NCI-H1105 (cell line): ENCODE data around the gene SIRT7.

Experiments used
- DNase-seq: peaks from one replicate; lab custom pipeline; 2025; lab: John Stamatoyannopoulos, UW

Gene SIRT7

DNA sequence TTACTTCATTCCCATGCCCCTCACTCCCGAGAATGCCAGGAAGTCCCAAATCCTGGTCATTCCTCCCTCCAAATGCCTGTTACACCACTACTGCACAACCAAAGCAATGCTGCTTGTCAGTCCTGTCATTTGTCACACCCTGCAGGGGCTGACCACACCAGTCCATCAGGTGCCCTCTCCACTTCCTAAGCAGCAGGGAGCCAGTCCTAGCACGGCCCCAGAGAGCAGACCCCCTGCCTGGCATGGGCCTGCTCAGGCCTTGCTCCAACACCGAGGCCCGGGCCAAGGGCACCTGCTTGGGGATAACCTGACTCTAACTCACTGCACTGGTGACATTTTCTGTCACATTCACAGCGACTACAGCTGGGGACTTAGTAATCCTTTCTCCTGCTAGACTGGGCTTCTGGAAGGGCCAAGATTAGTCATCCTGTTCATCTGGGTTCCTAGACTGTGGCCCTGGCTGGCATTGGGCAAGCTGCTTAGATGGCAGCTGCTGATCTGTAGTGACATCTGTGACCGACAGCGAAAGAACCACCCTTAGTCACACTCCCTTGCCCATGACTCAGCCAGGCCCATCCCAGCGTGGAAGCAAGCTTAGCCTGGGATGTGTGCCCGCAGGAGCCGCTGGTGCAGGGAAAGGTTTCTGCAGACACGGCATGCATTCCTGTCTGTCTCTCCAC, 32.0 kb downstream of the SIRT7 start:
- DNase-seq, result no peak

DNA sequence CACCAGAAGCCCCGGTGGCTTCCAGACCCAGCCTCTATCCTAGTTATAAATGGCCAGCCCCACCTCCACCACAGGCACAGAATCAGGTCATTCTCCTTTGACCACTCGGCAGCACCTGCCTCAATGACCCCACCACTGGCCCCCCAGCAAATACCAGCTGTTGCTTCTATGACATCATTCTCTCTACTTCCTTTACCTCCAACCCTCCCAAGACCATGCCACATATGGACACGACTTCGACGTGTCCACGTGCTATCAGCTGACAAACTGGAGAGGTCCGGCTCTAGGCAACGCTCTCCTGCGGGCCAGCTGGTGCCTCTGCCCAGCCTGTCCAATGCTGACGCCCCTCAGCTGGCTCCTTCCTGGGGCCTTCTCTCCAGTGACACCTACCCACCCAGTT, 32.5 kb downstream of the SIRT7 start:
- no peak for DNase-seq

DNA sequence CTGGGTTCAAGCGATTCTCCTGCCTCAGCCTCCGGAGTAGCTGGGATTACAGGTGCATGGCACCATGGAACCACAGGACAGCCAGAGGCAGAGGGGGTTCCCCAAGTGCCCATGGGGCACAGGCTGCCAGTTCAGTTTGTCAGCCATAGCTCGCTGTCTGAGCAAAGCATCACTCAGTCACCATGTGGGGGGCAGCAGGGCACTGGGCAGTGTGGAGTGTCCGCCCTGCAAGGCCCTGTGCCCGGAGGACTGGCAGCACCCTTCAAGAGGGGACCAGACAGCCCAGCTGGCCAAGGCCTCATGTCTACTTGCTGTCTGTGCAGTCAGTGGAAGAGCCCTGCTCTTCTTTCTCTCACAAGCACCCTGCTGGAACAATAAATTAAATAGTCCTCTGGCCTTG, 33.0 kb downstream of the SIRT7 start:
- no peak for DNase-seq

DNA sequence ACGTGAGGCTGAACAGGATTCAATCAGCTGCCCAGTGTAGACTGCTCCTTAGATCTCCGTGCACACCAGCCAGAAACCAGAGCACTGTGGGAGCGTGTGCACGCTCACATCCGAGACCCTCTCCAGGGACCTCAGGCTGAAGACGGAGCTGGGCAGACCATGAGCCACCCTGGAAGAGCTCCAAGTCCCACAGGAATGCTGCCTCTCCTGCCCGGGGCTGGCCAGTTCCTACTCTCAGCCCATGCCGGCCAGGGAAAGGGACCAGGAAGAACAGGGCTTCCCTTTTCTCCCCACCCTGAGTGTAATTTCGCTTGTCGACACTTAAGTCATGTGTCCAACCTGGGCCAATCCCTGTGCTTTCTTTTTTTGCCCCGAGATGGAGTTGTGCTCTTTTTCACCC, 33.5 kb downstream of the SIRT7 start:
- no peak for DNase-seq

DNA sequence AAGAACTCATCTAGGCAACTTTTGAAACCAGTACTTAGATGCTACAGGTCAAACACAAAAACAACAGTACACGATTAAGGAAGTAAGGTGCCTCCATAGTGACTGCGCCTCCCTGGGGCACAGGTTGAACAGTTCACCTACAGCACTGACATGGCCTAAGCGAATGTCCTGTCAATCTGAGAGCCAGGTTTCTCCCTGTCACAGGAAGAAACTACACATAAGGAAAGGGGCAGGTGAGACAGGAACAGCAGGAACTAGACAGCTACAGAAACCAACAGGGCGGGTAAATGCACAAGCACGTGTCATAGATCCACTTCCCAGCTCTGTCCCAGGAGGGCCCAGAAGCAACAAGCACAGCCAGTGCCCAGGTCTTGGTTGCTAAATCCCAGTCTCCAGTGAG, 38.9 kb downstream of the SIRT7 start:
- no peak for DNase-seq

DNA sequence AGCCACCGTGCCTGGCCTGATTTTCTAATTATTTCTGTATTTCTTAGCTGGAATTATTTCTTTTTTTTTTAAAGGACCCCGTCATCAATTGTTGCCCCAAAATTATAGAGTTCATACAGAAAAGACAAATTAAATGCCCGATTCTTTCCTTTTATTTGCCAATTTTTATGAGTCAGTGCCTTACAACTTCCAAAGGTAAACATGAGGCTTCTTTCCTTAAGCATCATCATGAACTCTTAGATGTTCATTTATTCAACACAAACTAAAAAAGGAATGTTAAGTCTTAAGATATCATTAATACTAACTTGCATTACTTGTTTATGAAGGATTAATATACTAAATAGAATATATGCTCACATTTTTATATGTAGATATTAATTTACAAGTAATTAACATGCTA, 39.7 kb downstream of the SIRT7 start:
- DNase-seq, result no peak

DNA sequence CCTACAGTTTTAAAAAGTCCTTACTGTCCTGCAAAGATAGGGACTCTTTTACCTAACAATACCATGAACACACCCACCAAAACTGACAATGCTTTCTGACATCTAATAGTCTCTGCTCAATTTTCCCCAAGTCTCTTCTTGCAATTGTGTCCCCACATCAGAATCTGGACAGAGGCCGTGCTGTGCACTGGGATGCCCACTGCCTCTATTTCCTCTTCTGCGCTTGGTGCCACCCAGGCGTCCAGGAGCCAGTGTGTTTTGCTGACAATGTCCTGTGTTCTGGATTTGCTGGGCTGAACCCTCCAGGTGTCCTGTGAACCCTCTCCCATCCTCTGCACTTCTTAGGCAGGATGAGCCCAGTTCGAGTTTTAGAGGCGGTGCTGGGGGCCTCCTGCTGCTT, 40.4 kb downstream of the SIRT7 start:
- no peak for DNase-seq

DNA sequence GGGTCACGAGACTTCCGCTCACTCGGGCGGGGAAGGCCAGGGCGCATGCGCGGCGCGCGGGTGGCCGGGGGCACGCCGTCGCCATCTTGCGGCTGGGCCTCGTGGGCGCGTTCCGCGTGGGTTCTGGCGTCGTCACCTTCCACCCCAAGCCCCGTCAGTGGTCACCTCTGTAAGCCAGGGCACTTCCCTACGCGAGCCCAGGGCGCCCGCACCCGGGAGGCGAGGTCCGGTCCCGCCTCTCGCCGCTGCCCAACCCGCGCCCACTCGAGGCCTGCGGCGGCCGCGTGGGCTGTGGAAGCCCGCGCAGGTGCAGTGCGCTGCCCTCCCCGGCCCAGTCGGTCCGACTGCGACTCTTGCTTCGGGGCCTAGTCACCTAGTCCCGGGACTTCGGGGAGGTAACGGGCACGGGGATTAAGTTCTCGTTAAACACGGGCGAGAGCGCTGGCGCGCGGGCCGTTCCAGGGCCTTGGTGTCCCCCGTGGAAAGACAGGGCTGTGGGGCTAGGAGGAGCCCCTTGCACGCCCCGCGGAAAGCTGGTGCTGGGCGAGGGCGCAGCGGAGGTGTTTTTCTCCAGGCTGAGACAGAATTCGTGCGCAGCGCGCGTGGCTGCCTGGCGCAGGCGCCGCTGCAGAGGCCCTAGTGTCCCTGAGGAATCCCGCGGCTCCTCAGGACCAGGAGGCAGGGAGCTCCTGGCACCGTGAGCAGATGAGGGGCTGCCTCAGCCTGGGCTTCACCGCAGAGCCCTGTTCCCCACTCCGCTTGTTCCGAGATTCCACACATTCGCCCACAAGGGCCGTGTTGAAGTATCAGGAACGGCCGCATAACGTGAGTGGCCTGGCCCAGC, 46.4 kb downstream of the SIRT7 start:
- no peak for DNase-seq

DNA sequence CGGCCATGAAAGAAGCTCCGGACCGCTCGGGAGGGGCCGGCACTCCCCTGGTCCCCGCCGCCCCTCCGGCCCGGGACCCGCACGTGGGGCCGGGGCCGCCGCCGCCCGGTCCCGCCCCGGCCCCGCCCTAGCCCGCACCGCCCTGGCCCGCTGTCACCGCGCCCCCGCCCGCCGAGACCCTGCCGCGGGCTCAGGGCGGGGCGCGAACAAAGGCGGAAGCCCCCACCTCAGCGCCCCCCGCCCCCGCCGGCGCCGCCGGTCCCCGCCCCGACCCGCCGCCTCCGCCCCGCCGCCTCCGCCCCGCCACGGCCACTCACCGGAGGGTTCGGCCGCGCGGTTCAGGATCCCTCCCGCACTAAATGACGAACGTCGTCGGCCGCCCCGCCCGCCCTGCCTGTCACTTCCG, 47.0 kb downstream of the SIRT7 start, which contains the start of gene ARHGDIA:
Gene ARHGDIA (minus strand): TSS at position 357 of the 406 bp plus-strand sequence. CDS start 1,407 bp downstream, outside the sequence.
- DNase-seq, result peak; percentile 74

DNA sequence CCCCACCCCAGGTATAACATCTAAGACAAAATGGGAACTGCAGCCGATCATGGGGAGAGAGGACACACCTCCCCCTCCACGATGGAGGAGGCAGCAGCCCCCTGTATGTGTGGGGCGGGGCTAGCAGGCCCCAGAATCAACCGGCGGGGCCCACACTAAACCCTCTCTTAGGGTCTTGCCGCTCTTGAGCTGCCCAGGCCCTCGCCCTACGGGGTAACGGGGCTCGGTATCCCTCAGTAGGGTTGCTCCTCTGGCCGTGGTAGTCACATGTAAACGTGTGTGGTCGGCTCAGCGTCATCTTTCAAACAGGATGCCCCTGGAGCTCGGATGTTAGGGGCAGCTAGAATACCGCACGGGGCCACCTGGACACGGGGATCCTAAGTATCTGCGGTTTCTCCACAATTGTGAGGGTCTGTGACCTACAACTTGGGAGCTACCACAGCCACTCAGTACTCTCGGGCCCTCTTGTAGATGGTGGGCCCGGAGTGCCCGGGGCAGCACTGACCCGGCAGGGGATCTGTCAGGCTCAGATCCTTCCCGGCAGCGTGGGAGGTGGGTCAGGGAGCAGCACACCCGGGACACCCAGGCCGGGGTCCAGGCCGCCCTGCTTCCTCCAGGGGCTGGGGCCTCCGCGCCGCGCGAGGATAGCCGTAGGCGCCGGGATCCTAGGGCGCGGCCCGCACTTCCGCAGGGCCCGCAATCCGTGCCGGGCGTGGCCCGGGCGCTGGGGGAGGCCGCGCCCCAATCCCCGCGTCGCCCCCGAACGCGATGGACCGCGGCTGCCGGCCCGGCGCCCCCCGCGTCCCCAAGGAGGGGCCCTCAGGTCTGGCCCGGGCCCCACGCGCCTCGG, 47.6 kb downstream of the SIRT7 start:
- DNase-seq, result no peak

DNA sequence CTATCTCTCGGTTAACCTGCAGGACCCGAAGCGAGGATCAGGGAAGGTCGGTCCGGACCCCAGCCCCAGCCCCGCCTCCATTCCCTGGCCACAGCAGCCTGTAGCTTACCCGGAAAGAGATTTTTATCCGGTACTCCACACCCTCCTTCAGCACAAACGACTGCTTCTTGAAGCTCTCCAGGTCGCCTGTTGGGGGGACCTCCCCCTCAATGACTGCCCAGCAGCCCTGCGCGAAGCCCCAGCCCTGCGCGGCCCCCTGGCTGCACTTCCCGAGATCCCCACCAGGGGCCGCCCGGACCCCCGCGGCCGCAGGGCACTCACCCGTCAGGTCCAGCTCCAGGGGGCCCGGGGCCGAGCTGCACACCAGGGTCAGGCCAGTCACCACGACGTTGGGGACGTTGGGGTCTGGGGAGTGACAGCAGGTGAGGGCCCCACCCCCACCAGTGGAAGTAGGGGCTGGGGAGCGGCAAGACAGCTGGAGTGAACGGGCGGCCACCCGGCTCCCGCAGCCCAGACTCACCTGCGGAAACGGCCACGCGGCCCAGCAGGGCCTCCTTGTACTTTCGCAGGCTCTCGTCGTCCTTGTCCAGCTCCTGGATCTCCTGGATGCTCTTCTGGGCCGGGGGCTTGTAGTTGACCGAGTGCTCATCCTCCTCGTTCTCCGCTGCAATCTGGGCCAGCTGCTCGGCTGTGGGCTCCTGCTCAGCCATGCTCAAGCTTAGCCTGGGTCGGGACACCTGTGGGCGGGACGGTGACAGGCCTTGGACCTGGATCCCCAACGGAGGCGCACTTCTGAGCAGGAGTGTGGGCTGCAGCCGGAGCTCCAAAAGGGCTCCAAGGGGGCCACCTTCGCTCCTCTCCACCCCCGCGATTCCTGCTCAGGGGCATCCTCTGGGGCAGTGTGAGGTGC, 48.5 kb downstream of the SIRT7 start:
- DNase-seq, result no peak

DNA sequence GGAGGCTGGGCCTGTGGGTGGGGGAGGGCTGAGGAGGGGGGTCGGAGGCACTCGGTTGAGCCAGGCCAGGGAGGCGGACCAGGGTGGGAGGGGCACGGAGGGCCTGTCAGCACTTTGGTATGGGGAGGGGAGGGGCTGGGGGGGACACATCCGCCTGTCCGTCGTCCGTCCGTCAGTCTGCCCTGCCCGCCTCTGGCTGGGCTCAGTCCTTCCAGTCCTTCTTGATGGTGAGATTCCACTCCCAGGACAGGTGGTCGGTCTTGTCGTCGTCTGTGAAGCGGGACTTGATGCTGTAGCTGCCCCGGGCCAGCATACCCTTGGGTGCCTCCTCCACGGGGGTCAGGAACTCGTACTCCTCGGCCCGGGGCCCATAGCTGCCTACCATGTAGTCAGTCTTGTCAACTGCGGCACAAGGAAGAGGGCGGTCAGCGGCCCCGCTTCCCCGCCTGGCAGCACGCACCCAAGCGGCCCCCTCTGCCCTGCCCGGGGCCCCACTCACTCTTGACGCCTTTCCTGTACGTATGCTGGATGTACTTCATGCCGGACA, 49.2 kb downstream of the SIRT7 start:
- DNase-seq, result no peak

DNA sequence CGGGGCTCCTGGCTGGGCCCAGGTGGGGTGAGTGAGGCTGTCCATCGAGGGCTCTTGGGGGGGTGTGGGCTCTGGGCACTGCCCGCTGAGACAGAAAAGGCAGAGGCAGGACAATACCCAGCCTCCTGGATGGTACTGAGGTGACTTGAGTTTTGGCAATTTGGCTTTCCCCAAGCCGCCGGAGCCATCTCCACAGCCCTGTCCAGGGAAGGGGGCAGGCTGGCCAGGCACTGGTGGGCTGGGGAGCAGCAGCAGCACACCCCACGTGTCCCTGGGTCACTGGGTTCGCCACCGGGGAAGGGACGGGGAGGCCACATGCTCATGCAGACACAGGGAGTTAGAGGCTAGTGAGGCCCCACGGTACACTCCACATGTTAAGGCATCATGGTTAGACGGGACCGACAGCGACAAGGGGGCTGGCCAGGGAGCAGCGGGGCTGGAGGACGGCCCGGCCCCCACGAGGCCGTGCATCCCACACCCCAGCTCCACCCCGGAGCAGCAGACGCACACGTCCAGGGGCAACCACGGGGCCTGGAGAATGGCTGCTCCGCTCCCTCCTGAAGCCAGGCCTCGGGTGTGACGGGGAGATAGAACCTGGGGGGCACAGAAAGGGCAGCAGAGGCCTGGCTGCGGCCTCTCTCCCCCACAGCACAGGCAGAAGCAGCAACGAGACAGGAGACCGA, 49.8 kb downstream of the SIRT7 start:
- DNase-seq, result no peak

DNA sequence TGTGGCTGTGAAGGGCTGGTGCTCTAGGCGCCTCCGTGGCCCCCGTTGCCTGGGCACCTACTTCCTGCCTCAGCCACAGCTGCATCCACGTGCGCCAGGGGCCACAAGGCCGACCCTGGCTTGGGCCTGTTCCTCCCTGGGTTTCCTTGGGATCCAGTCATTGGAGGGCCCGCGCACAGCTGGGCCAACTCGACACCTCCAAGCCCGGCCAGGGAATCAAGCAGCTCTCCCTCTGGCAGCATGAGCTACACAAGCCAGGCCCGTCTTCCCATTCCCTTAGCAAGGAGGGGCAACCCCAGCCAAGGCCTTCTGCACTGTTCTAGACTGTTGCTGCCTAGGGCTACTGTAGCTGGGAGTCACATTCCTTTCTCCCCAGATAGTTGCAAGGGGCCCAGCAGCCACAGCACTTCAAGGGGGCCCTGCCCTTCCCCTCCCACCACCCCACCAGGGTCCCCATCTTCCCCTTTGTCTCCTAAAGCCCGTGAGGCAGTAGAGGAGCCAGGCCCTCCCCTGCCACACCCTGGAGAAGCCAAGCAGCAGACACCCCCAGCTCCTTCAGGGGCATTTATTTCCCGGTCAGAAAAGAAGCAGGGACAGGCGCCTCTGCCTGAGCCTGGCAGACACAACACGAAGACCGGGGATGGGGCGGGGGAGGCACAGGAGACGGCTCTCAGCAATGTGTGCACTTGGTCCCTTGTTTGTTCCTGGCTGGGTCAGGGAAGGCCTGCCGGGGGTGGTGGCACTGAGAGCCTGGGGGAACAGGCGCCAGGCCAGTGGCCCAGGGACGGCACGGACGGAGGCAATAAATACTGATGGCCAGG, 50.6 kb downstream of the SIRT7 start:
- no peak for DNase-seq

DNA sequence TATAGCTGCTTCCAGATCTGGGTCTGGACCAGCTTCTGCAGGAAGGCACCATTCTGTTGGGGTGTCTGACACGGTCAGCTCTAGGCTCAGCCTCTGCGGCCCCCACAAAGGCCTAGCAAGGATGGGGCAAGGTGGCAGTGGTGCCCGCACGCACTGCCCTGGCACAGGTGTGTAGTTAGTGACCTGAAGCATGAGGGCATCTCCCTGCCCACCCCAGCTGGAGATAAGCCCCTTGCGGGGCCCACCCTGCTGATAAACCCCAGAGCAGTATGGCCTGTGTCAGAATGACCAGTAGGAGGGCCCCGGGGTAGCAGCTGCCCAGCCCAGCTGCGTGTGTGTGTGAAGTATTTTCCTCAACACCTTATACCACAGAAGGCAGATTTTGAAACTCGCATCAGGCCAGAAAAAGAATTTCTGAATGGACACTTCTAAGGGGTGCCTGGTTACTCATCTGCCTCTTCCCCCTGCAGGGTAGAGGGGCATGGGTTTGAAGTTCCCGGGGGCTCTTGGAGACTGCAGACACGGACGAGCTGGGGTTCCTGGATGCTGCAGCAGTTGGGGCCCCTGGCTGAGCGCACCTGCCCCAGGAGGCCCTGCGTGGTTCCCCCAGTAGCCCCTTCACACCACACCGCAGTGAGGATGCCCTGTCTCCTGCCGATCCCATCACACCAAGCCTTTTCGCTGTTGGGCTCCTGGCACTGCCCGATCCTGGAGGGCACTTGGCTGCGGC, 51.4 kb downstream of the SIRT7 start:
- DNase-seq, result no peak

DNA sequence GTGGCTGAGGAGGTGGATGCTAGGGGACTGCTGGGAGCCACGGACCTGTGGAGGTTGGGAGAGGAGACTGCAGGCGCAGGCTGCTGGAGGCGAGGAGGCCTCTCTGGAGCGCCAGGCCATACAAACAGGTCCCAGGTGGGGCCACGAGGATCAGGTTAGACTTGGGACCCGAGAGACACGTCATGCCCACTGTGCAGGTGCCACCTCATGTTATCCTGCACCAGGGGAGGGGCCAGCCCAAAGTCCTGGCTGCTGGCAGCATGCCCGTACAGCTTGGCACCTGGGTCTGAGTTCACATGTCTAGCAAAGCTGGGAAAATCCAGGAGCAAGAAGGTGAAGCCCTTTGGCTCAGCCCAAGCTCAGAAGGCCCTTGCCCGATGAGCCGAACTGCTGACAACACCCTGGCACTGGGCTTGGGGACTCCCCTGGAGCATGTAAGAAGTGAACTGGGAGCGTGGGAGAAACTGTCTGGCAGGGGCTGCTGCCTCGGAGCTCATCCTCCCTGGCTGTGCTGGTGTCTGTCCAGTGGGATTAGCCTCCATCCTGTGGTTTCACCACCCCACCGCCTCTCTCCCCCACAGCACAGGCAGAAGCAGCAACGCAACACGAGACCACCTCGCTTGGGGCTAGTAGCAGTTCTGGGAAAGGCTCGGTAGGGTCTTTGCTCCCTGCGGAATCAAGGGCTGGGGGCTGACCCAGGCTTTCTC, 52.1 kb downstream of the SIRT7 start:
- DNase-seq, result peak; percentile 69

DNA sequence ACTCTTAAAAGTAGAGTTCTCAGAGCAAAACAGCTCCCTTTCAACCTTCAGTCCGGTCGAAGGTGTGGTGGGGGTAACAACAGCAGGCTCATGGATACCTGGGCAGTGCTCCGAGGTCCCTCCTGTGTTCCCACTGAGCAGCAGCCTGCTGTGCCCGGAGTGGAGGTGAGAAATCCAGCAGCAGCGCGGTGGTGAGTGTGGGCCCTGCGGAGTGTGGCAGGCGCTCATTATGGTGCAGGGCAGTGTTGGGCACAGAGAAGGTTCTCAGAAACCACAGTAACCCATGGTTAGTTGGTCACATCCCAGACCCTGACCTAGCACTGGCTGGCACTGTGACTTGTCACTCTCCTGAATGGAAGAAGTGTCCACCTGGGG, 52.6 kb downstream of the SIRT7 start:
- DNase-seq, result no peak
